HUES6 (cell line): ENCODE data around the gene HOXA13.

Experiments used
- H3K27ac ChIP-seq: 2 replicates; pipeline ENCODE4 v1.7.0; 2013; ENCODE audit warnings: low read depth, mild to moderate bottlenecking, low read length, inconsistent platforms
- H3K27me3 ChIP-seq: 2 replicates; pipeline ENCODE4 v1.6.1; 2013; ENCODE audit warnings: low read length; ENCODE audit not compliant: control insufficient read depth, insufficient read depth
- H3K36me3 ChIP-seq: 2 replicates; pipeline ENCODE4 v1.6.1; 2013; ENCODE audit warnings: low read length; ENCODE audit not compliant: control insufficient read depth, insufficient read depth
- H3K4me1 ChIP-seq: 2 replicates; pipeline ENCODE4 v1.6.1; 2013; ENCODE audit warnings: low read length; ENCODE audit not compliant: control insufficient read depth, insufficient read depth
- H3K4me3 ChIP-seq: 2 replicates; pipeline ENCODE4 v1.5.1; 2013; ENCODE audit warnings: low read depth, low read length
- H3K9ac ChIP-seq: one replicate; pipeline ENCODE4 v1.6.1; 2013; ENCODE audit warnings: mild to moderate bottlenecking, low read length
- H3K9me3 ChIP-seq: 2 replicates; pipeline ENCODE4 v1.6.1; 2013; ENCODE audit warnings: low read depth, low read length; ENCODE audit not compliant: control insufficient read depth, insufficient read depth

HOXA13 gene

DNA sequence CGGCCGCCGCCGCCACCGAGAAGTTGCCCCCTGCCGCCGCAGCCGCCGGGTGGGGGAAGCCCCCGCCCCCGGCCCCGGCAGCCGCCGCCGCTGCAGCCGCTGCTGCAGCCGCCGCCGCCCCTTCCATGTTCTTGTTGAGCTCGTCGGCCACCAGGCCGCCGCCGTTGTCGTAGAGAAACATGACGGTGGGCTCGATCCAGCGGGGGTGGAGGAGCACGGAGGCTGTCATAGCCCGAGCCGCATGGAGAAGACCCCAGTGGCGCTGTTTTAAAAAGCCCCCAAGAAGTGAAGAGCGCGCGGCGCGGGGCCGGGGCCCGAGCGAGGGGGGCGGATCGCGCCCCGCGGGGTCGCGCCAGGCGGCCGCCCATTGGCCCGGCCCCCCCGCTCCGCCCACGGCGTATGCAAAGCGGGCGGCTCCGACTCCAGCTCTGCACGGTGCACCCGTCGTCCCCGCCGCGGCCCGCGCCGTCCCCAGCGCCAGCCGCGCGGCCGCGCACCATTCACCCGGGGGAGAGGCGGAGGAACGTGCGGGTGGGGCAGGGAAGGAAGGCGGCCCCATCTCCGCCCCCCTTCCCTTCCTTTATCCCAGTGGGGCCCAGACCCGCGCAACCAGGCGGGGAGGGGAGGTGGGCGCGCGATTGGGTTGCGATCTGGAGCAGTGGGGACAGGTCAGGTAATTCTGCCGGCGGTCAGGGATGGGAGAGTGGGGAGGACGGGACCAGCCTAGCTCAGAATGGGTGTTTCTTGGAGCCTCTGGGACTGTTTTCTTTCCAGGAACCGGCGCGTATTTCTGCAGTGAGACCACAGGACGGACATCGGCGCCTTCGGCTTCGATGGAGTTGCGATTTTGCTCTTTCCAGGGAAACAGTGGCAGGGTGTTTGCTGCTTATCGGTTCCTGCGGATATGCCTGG lies at the start of gene HOXA13:
Gene HOXA13 (minus strand): TSS at position 243 of the 912 bp plus-strand sequence. CDS start 14 bp downstream, at position 229.
- no peak within 1 kb of the TSS for H3K27ac ChIP-seq
- H3K36me3 ChIP-seq, result no peaks in the 10 kb centered on the region
- peaks cover 18% of the 10 kb centered on the region for H3K4me1 ChIP-seq
- H3K9ac ChIP-seq, result peak within 1 kb of the TSS; percentile 37
- peak within 1 kb of the TSS; percentile 47 for H3K4me3 ChIP-seq
- peaks cover 98% of the 10 kb centered on the region for H3K27me3 ChIP-seq
- no peaks in the 10 kb centered on the region for H3K9me3 ChIP-seq

DNA sequence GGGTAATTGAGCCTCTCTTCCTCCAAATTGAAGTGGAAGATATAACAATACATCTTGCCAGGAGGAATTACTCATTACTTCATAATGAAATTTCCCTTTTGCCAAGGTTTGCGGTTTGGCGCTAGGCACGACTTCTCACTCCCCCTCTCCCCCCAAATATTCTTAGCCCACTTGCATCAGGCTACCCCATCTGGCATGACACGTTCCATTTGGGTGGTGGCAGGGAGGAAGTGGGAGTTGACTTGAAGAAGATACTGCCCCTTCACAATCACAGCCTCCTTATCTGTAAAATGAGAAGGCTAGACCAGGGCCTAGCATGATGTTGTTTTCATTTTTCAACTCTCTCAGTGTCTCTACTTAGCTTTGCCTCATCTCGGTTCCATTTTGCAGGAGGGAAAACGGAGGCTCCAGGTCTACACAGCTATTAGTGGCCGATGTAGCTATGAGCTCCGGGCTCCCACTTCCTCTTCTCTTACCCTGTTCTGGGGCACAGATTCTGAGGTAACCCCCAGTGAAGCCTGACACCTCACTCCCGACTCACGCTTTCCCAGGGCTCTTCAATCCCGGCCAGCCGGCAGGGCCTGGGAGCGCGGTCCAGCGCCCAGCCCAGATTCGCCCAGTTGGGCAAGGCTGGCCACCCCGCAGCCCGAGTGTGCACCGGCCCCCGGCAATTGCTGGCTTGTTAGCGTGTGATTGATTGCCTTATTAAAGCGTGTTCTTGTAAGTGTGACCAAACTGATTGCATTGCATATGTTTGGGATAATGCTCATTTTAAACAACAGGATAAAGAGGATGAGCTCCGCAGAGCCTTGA lies 49.2 kb upstream of the HOXA13 start:
- H3K9me3 ChIP-seq, result no peaks in the 10 kb centered on the region
- peaks cover 49% of the 10 kb centered on the region for H3K4me1 ChIP-seq
- no peak overlapping the region for H3K9ac ChIP-seq
- H3K27me3 ChIP-seq, result peaks cover 100% of the 10 kb centered on the region
- peak overlapping the region; percentile 21; the same call in 1 of the 2 replicates for H3K4me3 ChIP-seq
- H3K27ac ChIP-seq, result no peak overlapping the region
- no peaks in the 10 kb centered on the region for H3K36me3 ChIP-seq

DNA sequence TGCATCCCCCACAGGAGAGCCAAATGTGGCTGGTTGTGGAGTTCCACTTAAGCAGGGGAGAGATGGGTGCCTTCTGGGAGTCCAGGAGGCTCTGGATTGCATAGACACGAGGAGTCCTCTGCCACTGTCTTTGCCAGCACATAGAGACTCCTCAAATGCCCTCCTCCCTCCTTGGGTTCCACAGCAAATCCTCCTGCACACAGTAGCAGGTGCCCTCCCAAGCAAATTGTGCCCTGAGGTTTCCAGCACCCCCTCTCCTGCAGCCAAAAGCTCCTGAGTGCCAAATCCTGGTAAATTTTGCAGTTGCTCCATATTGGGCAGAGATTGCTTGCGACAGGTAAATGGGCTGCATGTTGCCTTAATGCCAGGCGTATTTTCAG lies 48.5 kb upstream of the HOXA13 start:
- H3K27me3 ChIP-seq, result peaks cover 100% of the 10 kb centered on the region
- no peak overlapping the region for H3K9ac ChIP-seq
- H3K4me1 ChIP-seq, result peaks cover 49% of the 10 kb centered on the region
- H3K9me3 ChIP-seq, result no peaks in the 10 kb centered on the region
- H3K27ac ChIP-seq, result no peak overlapping the region
- H3K4me3 ChIP-seq, result no peak overlapping the region
- no peaks in the 10 kb centered on the region for H3K36me3 ChIP-seq

DNA sequence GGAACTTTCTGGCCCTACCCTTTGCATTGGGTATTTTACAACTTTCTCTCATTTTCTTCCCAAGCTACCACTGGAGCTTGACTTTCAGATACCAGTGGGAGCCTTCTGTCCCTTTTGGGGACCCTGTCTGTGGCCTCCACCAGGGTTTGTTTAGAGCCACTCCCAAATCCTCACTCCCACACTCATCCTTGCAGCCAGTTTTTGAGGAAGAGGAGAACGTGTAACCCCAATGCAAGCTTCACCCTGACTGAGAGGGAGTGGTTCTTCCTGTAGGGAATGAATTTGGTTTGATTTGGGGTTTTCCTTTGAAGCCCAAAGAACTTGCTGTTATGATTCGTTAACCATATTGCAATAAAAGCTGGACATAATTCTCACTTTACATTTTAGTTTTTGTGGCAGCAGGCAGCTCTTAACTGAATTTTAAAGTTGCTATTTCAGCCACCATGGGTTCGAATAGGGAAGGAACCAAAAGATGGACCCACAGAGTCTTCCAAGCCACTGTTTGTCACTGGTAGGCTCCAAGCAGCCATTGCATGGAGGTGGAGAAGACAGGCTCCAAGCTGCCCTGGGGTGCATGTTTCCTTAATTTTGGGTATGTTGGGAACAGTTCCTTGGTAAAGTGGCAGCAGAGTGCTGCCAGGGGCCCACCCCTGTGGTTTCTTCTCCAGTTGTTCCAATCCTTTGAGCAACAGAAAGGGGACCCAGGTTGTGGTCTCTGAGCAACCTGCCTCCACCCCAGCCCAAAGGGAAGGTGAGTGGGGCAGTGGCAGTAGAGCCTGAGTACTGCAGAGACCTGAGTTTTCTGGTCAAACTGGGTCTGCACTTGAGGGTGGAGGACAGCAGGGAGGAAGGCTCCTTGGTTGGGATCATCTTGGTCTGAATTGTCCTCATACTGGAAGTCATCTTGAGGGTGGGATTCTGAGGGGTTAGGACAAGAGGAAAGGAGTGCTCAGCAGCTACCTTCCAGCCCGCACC lies 47.8 kb upstream of the HOXA13 start:
- H3K9me3 ChIP-seq, result no peaks in the 10 kb centered on the region
- no peaks in the 10 kb centered on the region for H3K36me3 ChIP-seq
- H3K4me1 ChIP-seq, result peaks cover 51% of the 10 kb centered on the region
- no peak overlapping the region for H3K9ac ChIP-seq
- no peak overlapping the region for H3K4me3 ChIP-seq
- no peak overlapping the region for H3K27ac ChIP-seq
- peaks cover 100% of the 10 kb centered on the region for H3K27me3 ChIP-seq

DNA sequence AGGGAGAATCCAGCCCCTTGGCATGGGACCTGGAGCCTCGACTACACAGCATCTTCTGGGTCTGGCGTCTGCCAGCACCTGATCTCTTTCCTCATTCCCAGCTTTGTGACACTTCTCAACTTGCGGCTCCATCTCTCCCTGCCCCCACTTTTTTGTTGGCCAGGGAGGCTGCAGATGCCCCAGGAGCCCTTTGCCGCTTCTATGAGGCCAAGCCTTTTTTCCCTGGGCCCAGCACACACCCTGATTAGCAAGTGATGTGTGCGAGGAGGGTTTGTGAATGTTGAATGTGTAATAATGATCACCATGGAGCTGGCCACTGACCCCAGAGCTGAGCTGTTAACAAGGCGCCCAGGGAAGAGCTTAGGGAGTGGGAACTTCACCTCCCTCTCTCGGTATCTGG lies 47.1 kb upstream of the HOXA13 start:
- H3K27ac ChIP-seq, result no peak overlapping the region
- 0 out of 2 replicates have a peak overlapping the region, but pooled peaks have one; percentile 57 for H3K4me3 ChIP-seq
- no peaks in the 10 kb centered on the region for H3K36me3 ChIP-seq
- H3K27me3 ChIP-seq, result peaks cover 100% of the 10 kb centered on the region
- no peaks in the 10 kb centered on the region for H3K9me3 ChIP-seq
- H3K9ac ChIP-seq, result no peak overlapping the region
- peaks cover 51% of the 10 kb centered on the region for H3K4me1 ChIP-seq

DNA sequence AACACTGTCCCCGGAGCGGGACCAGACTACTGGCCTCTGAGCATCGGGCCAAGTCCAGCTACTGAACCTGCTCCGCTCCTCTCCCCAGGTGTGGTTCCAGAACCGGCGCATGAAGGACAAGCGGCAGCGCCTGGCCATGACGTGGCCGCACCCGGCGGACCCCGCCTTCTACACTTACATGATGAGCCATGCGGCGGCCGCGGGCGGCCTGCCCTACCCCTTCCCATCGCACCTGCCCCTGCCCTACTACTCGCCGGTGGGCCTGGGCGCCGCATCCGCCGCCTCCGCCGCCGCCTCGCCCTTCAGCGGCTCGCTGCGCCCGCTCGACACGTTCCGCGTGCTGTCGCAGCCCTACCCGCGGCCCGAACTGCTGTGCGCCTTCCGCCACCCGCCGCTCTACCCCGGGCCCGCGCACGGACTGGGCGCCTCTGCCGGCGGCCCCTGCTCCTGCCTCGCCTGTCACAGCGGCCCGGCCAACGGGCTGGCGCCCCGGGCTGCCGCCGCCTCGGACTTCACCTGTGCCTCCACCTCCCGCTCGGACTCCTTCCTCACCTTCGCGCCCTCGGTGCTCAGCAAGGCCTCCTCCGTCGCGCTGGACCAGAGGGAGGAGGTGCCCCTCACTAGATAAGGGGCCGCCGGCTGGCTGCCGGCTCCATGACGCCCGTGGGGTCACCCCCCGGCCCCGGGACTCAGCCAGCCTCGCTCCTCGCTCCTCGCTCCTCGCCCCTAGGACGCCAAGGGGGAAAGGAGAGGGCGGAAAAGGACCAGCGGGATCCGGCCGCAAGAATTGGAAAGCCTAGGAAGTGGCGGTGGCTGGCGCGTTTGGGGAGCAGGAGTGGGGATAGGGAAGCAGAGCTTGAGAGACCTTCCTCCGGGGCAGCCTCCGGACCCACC lies 46.2 kb upstream of the HOXA13 start:
- H3K4me3 ChIP-seq, result peak overlapping the region; percentile 57
- peaks cover 100% of the 10 kb centered on the region for H3K27me3 ChIP-seq

DNA sequence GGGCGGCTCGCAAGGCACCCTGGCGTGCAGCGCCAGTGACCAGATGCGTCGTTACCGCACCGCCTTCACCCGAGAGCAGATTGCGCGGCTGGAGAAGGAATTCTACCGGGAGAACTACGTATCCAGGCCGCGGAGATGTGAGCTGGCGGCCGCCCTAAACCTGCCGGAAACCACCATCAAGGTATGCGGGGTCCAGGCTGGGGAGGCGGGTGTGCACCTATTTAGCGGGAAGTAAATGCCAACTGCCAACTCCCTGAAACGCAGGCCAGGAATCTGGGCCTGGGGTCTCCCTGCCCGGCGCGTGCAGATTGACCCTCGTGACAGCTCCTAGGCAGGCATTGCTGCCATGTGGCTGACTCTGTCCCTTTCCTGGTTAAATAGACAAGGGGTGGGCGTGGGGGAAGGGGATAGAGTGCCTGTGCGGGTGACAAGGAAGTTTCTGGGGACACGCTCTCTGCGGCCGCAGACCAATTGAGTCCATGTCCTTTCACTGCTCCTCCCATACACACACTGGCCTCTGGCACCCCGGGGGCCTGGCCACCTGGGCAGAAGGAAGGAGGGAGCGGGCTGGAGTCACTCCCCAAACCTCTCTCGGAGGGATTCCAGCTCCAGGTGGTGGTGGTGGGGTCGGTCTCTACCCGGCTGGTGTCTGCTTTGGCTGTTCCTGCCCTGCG lies 45.4 kb upstream of the HOXA13 start:
- H3K36me3 ChIP-seq, result no peaks in the 10 kb centered on the region

More for the DNA sequence above, 46.2 kb upstream of the HOXA13 start:
- Histone ChIP-seq H3K27ac (no peak overlapping the region), H3K9ac (peak overlapping the region; percentile 54), H3K36me3 (no peaks in the 10 kb centered on the region), H3K4me1 (peaks cover 55% of the 10 kb centered on the region), H3K9me3 (no peaks in the 10 kb centered on the region)

DNA sequence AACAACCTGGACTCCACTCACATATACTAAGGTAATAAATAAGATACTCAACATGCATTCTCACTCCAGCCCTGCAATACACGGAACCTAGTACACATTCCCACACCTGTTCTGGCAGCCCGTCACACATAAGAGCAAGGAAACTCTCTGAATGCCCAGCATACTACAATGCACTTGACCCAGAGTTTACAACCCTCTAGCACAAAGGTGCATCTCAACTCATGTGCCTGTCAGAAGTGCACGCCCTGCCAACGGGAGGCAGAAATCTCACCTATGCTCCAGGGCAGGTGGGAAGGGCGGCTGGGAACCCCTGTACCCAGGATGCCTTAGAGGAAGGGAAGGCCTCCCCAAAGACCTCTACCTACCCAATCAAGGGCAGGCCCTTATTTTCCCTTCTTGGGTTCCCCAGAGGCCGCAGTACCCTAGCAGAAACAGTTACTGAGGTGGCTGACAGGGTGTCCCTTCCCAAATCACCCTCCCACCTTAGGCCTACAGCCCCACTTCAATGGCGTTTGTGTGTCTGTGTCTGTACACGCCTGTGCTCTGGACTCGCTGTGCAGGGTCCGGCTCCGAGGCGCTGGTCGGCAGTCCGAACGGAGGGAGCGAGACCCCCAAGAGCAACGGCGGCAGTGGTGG lies 44.7 kb upstream of the HOXA13 start:
- peaks cover 53% of the 10 kb centered on the region for H3K4me1 ChIP-seq
- no peaks in the 10 kb centered on the region for H3K9me3 ChIP-seq
- H3K4me3 ChIP-seq, result peak overlapping the region; percentile 57; the same call in 1 of the 2 replicates
- peak overlapping the region; percentile 54 for H3K9ac ChIP-seq
- H3K36me3 ChIP-seq, result no peaks in the 10 kb centered on the region
- peaks cover 100% of the 10 kb centered on the region for H3K27me3 ChIP-seq
- no peak overlapping the region for H3K27ac ChIP-seq

More for the DNA sequence above, 45.4 kb upstream of the HOXA13 start:
- H3K9me3 ChIP-seq, result no peaks in the 10 kb centered on the region
- H3K27ac ChIP-seq, result no peak overlapping the region
- peak overlapping the region; percentile 57 for H3K4me3 ChIP-seq
- peaks cover 55% of the 10 kb centered on the region for H3K4me1 ChIP-seq
- H3K27me3 ChIP-seq, result peaks cover 100% of the 10 kb centered on the region
- H3K9ac ChIP-seq, result peak overlapping the region; percentile 54
